ENCODE measurements around the gene FBXW8.

The FBXW8 gene

GRCh38 chr12:116924558-116925453 lies 14.1 kb downstream of the FBXW8 start:
- DNase-seq (ENCODE audit: low read depth, low spot score) = peak; percentile 85

- peak; percentile 39 for DNase-seq (ENCODE audit: low read depth, low spot score)
Measured at GRCh38 chr12:116926283-116927243, 15.8 kb downstream of the FBXW8 start.

DNA sequence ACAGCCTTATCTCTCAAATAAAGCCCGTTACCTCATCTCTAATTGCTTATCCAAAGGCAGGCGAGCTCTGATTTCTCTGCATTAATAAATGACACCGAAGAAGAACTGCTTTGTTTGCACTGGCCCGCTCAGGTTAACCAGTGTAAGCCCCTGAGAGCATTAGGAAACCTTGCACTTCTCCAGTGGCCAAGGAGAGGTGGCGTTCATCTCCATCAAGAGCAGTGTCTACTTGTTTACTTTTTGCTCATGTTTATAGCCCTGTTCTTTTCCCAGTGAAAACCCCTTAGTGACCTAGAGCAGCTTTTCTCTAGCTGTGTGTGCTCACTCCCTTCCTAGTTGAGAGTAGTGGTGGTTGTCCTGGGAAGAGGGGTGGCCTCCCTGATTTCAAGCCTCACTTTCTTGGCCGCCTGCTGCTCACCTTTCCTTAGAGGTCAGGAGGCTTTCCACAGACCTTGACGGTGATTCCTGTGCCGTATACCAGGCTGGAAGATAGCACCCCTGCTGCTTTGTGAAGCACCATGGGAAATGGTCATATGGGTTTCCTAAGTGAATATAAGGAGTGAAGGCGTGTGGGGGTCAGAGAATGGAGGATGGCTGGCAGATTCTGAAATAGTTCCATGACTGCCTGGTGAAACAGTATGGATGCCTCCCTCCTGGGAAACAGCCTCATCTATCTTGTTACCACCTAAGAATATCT lies 16.6 kb downstream of the FBXW8 start:
- no peak for DNase-seq (ENCODE audit: low read depth, low spot score)

GRCh38 chr12:116928504-116928903 lies 17.8 kb downstream of the FBXW8 start:
- no peak for DNase-seq (ENCODE audit: low read depth, low spot score)

DNA sequence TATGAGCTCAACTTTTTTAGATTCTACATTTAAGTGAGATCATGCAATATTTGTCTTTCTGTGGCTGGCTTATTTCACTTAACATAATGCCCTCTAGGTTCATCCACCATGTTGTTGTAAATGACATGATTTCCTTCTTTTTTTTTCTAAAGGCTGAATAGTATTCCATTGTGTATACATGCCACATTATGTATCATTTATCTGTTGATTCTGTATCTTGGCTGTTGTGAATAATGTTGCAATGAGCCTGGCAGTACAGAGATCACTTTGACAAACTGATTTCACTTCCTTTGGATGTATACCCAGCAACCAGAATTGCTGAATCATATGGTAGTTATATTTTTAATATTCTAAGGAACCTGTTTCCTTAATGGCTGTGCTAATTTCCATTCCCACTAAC lies 19.1 kb downstream of the FBXW8 start:
- DNase-seq (ENCODE audit: low read depth, low spot score) = no peak

- no peak for DNase-seq (ENCODE audit: low read depth, low spot score)
Measured at GRCh38 chr12:116931665-116932064, 20.9 kb downstream of the FBXW8 start.

- peak; percentile 23 for DNase-seq (ENCODE audit: low read depth, low spot score)
Measured at GRCh38 chr12:116933091-116933490, 22.3 kb downstream of the FBXW8 start.

DNA sequence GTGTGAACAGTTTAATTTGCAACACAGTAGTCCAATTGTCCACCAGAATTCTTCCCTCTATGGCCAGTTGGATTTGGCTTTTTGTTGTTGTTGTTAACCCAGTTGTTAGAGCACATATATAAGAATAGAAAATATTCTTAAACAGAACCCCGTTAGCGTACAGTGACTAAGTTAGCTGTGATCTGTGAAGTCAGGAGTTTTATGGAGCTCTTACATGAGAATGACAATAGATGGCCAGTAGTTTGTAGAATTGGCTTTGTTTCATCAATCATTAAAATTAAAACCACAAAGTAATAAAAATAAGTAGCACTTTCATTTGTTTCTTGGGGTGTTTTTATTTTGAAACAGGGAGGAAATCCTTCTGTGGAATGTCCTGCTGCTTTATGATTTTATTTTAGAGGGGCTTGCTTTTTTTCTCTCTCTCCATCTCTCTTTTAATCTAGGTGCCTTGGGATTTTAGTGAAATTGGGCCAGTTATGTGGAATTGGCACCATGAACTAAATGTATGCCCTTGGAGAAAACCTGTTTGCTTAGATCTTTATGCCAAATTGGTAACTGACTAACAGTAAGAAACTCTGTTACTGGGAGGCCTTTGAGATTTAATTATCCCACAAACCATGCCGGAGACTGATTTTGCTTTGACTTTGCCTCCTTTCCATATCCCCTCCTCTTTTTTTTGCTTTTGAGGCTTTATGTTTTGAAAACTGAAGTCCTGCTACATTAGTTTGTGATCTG lies 22.9 kb downstream of the FBXW8 start:
- DNase-seq (ENCODE audit: low read depth, low spot score) = no peak

DNA sequence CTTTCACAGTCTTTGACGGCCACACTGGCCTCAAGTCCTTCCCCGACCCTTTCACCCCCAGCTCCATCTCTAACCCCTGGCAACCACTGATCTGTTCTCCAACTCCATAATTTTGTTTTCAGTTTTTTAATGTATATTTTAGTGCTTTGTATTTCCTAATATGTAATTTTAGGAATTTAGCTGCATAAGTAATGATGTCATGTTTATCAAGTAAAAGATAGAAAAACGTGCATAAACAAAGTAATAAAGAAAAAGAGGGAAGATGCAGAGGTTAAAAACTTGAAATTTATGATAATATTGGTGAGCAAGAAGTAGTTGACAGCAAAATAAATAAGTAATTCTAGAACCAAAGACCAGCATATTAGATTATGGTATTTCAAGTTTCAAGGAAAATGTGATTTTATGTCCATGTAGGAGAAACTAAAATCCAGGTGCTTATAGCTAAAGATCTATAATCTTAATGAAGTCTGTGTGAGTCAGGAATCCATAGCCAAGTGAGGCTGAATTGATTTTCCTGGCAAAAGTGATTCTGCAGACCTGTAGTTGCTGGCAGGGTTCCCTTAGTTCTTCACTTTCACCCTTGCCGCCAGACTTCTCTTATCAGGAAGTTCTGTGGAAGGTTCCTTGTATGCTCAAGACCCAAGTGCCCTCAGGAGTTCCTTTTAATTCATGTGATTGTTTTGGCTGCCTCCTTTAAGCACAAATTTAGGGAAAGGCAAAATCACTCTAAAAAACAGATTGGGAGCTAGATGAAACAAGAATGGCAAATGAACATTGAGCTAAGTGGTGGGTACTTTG lies 24.4 kb downstream of the FBXW8 start:
- no peak for DNase-seq (ENCODE audit: low read depth, low spot score)

- DNase-seq (ENCODE audit: low read depth, low spot score) = no peak
Measured at GRCh38 chr12:116937640-116938039, 26.9 kb downstream of the FBXW8 start.

GRCh38 chr12:116939734-116940133 lies 29.0 kb downstream of the FBXW8 start:
- no peak for DNase-seq (ENCODE audit: low read depth, low spot score)

DNA sequence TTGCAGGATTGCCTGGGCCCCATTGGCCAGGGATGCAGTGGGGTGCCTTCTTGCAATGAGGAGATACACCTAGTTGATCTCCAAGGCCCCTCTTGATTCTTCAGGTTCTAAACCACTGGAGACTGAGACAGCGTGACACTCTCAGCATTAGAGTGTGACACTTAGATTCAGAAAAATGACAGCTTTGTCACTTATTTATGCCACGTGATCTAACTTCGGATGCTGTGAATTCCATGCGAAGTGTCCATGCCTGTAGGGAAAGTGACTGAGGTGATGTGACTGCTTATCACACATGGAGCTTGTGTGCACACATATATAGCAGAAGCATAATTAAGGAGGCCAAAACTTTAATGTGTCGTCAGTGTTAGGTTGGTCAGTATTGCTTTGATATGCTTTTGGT lies 30.4 kb downstream of the FBXW8 start:
- no peak for DNase-seq (ENCODE audit: low read depth, low spot score)

GRCh38 chr12:116943419-116944372 lies 32.9 kb downstream of the FBXW8 start:
- no peak for DNase-seq (ENCODE audit: low read depth, low spot score)

GRCh38 chr12:116945886-116946550 lies 35.3 kb downstream of the FBXW8 start:
- no peak for DNase-seq (ENCODE audit: low read depth, low spot score)

DNA sequence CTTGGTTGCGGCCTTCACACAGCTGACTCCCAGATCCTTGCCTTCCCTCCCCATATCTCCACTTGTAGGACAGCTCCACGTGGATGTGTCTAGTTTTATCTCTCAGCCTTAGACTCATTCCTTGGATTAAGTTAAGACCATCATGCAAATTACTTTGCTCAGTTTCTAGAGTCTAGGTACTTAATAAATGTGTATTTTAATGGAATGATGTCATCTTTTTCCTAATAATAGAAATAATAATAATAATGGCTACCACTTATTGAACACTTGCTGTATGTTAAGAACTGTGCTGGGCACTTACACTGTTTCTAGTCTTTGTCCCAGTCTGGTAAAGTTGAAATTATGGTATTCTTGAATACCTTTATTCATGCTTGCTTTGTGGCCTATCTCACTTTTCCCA lies 37.5 kb downstream of the FBXW8 start:
- DNase-seq (ENCODE audit: low read depth, low spot score) = no peak

DNA sequence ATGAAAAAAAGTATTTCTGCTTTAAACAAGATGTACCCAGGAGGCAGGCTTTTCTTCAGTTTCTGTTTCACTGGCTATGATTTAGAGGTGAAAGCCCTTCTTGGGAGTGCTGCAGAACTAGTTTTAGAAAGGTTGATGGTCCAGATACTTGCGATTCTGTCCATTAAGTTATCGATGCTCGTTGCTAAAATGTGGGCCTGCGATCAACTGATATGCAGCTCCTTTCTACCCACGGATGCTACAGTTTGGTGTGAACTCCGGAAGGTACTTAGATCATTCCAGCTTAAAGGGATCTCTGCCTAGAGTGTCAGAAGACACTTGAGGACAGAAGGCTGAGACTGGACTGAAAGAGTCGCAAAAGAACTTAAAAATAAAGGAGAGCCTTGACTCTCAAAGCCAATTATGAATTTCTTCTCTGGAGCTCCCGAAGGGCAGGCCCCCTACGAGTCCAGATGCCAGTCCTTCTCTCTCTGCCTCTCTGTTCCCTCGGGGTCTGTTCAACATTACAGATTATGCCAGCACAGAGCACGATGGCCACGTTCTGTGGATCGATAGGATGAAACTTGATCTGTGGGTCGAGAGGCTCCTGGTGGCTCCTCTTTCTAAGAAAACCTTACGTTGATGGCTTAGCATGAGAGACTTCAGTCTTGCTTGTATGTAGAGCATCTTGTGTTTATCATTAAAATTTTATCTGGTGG lies 40.0 kb downstream of the FBXW8 start:
- DNase-seq (ENCODE audit: low read depth, low spot score) = no peak

GRCh38 chr12:116954710-116955381 lies 44.1 kb downstream of the FBXW8 start:
- DNase-seq (ENCODE audit: low read depth, low spot score) = no peak

All from astrocyte of the hippocampus (primary cell).